Astrocyte (in vitro differentiated cells and primary cell): ENCODE data around the gene DMRTC1B.
"Not testable (repeated sequence)": the region's sequence is repeated elsewhere in the genome, so short reads cannot be mapped to it uniquely, and the experiment has no call there.

Experiments
- CTCF ChIP-seq: IDR thresholded peaks from 2 replicates; pipeline ENCODE4 v1.5.1; 2011; ENCODE audit warnings: low read depth, mild to moderate bottlenecking, inconsistent platforms, low read length, moderate library complexity; ENCODE audit not compliant: insufficient read depth
- EZH2 ChIP-seq: IDR thresholded peaks from 2 replicates; pipeline ENCODE4 v1.6.1; 2012; ENCODE audit warnings: mild to moderate bottlenecking, low read length, inconsistent platforms; ENCODE audit not compliant: insufficient read depth

- not testable (repeated sequence) for TF ChIP-seq CTCF, EZH2
Observed at GRCh38 chrX:72783964-72784363, 7.3 kb downstream of the DMRTC1B start.
